ENCODE results near the gene HSPBP1. TPM values are rescaled to one million over a fixed set of nuclear protein-coding genes. Genes with fewer than 3 reads are reported as not detected.

The HSPBP1 gene
- total RNA-seq, 1 experiment from 2014 or later = 65.2 TPM

DNA sequence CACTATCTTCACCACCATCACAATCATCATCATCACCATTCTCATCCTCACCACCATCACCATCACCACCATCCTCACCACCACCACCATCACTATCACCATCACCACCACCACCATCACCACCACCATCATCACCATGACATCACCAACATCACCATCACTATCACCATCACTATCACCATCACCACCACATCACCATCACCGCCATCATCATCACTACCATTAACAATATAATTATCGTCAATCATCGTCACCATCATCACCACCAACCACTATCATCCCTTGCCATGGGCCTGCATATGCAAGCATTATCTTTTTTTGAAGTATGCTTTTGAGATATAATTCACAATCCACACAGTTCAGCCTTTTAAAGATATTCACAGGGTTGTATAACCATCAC is 13.5 kb downstream of the HSPBP1 start:
- H3K9me3 Mint-ChIP-seq = peaks cover 16% of the 10 kb centered on the region
- ChIA-PET CTCF (no interaction called here), POLR2A (no interaction called here)
- no peak overlapping the region for H3K27ac Mint-ChIP-seq
- TF ChIP-seq, protein P1, sequence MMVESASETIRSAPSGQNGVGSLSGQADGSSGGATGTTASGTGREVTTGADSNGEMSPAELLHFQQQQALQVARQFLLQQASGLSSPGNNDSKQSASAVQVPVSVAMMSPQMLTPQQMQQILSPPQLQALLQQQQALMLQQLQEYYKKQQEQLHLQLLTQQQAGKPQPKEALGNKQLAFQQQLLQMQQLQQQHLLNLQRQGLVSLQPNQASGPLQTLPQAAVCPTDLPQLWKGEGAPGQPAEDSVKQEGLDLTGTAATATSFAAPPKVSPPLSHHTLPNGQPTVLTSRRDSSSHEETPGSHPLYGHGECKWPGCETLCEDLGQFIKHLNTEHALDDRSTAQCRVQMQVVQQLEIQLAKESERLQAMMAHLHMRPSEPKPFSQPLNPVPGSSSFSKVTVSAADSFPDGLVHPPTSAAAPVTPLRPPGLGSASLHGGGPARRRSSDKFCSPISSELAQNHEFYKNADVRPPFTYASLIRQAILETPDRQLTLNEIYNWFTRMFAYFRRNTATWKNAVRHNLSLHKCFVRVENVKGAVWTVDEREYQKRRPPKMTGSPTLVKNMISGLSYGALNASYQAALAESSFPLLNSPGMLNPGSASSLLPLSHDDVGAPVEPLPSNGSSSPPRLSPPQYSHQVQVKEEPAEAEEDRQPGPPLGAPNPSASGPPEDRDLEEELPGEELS (CRISPR knock-in tag; IDR thresholded peaks at IDR 0.05) = no peak
- TF ChIP-seq ZNF138 (CRISPR knock-in tag; conservative IDR thresholded peaks at IDR 0.05) (no peak), CREB1 (CRISPR knock-in tag; IDR thresholded peaks at IDR 0.05) (no peak), ZNF671 (CRISPR knock-in tag; IDR thresholded peaks at IDR 0.05) (no peak), PRRX2 (CRISPR knock-in tag; IDR thresholded peaks at IDR 0.05) (no peak), NFE2L1 (CRISPR knock-in tag; IDR thresholded peaks at IDR 0.05) (0 out of 2 replicates have a peak, but pooled peaks have one; percentile 28)
- TF ChIP-seq, protein P2, sequence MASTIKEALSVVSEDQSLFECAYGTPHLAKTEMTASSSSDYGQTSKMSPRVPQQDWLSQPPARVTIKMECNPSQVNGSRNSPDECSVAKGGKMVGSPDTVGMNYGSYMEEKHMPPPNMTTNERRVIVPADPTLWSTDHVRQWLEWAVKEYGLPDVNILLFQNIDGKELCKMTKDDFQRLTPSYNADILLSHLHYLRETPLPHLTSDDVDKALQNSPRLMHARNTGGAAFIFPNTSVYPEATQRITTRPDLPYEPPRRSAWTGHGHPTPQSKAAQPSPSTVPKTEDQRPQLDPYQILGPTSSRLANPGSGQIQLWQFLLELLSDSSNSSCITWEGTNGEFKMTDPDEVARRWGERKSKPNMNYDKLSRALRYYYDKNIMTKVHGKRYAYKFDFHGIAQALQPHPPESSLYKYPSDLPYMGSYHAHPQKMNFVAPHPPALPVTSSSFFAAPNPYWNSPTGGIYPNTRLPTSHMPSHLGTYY (CRISPR knock-in tag; IDR thresholded peaks at IDR 0.05) = no peak
- TF ChIP-seq, protein P3, sequence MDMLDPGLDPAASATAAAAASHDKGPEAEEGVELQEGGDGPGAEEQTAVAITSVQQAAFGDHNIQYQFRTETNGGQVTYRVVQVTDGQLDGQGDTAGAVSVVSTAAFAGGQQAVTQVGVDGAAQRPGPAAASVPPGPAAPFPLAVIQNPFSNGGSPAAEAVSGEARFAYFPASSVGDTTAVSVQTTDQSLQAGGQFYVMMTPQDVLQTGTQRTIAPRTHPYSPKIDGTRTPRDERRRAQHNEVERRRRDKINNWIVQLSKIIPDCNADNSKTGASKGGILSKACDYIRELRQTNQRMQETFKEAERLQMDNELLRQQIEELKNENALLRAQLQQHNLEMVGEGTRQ (CRISPR knock-in tag; IDR thresholded peaks at IDR 0.05) = no peak
- ATAC-seq (no peak), DNase-seq (ENCODE audit: low spot score) (no peak)
- peaks cover 13% of the 10 kb centered on the region for H3K36me3 Mint-ChIP-seq
- 0 out of 2 replicates have a peak, but pooled peaks cover 3% of the 10 kb centered on the region for H3K4me1 Mint-ChIP-seq
- no peaks in the 10 kb centered on the region for H3K27me3 Mint-ChIP-seq (ENCODE audit: low read depth)
- no peak overlapping the region for H3K4me3 Mint-ChIP-seq

DNA sequence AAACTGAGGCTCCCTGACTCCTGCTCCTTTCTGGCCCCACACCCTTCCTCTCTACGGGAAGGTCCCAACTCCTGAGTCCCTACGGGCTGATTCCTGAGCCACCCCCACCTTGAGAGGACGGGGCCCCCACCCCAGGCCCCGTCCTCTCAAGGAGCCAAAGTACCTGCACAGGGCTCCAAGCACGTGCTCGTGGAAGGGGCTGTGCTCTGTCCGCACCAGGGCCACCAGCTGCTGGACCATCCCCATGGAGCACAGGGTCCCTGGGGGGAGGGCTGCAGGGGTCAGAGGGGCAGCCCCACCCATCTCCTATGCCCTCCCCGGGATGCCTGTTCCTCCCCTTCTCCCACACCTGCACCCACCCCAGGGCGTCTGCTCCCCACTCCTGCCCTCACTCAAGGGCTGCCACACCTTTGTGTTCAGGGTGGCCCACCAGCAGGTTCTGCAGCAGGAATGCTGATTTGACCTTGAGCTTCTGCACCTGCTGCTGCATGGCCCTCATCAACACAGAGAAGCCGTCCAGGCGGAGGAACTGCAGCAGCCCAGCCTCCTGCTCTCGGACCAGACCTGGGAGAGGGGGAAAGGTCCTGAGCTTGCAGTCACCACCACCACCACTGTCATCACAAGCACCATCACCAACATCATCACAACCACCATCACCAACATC is 14.1 kb downstream of the HSPBP1 start:
- Mint-ChIP-seq H3K27me3 (ENCODE audit: low read depth) (no peaks in the 10 kb centered on the region), H3K4me1 (0 out of 2 replicates have a peak, but pooled peaks cover 3% of the 10 kb centered on the region), H3K27ac (no peak overlapping the region), H3K4me3 (no peak overlapping the region), H3K9me3 (peaks cover 16% of the 10 kb centered on the region), H3K36me3 (peaks cover 13% of the 10 kb centered on the region)
- CTCF ChIA-PET = no interaction called here
- DNase-seq (ENCODE audit: low spot score) (no peak), ATAC-seq (no peak)
- POLR2A ChIA-PET = interaction anchor here (0.6 kb wide), 1 partner anchor 55 kb away, joined by 3 read pairs; no protein-coding TSS in a partner anchor
- no peak for TF ChIP-seq ESRRA (CRISPR knock-in tag; IDR thresholded peaks at IDR 0.05; ENCODE audit: borderline replicate concordance)
- no peak for TF ChIP-seq CREM (CRISPR knock-in tag; IDR thresholded peaks at IDR 0.05)
- no peak for TF ChIP-seq GRHL2 (CRISPR knock-in tag; IDR thresholded peaks at IDR 0.05; ENCODE audit: insufficient replicate concordance, severe bottlenecking)
- TF ChIP-seq ZNF263 (CRISPR knock-in tag; IDR thresholded peaks at IDR 0.05; ENCODE audit: low read depth) = no peak
- TF ChIP-seq, protein P4, sequence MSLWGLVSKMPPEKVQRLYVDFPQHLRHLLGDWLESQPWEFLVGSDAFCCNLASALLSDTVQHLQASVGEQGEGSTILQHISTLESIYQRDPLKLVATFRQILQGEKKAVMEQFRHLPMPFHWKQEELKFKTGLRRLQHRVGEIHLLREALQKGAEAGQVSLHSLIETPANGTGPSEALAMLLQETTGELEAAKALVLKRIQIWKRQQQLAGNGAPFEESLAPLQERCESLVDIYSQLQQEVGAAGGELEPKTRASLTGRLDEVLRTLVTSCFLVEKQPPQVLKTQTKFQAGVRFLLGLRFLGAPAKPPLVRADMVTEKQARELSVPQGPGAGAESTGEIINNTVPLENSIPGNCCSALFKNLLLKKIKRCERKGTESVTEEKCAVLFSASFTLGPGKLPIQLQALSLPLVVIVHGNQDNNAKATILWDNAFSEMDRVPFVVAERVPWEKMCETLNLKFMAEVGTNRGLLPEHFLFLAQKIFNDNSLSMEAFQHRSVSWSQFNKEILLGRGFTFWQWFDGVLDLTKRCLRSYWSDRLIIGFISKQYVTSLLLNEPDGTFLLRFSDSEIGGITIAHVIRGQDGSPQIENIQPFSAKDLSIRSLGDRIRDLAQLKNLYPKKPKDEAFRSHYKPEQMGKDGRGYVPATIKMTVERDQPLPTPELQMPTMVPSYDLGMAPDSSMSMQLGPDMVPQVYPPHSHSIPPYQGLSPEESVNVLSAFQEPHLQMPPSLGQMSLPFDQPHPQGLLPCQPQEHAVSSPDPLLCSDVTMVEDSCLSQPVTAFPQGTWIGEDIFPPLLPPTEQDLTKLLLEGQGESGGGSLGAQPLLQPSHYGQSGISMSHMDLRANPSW (CRISPR knock-in tag; conservative IDR thresholded peaks at IDR 0.05; ENCODE audit: low read depth) = no peak
- no peak for TF ChIP-seq RELA (CRISPR knock-in tag; IDR thresholded peaks at IDR 0.05; ENCODE audit: borderline replicate concordance)
- TF ChIP-seq GTF2I (CRISPR knock-in tag; conservative IDR thresholded peaks at IDR 0.05) = no peak
- TF ChIP-seq, protein P5, sequence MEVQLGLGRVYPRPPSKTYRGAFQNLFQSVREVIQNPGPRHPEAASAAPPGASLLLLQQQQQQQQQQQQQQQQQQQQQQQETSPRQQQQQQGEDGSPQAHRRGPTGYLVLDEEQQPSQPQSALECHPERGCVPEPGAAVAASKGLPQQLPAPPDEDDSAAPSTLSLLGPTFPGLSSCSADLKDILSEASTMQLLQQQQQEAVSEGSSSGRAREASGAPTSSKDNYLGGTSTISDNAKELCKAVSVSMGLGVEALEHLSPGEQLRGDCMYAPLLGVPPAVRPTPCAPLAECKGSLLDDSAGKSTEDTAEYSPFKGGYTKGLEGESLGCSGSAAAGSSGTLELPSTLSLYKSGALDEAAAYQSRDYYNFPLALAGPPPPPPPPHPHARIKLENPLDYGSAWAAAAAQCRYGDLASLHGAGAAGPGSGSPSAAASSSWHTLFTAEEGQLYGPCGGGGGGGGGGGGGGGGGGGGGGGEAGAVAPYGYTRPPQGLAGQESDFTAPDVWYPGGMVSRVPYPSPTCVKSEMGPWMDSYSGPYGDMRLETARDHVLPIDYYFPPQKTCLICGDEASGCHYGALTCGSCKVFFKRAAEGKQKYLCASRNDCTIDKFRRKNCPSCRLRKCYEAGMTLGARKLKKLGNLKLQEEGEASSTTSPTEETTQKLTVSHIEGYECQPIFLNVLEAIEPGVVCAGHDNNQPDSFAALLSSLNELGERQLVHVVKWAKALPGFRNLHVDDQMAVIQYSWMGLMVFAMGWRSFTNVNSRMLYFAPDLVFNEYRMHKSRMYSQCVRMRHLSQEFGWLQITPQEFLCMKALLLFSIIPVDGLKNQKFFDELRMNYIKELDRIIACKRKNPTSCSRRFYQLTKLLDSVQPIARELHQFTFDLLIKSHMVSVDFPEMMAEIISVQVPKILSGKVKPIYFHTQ (CRISPR knock-in tag; IDR thresholded peaks at IDR 0.05) = no peak
- TF ChIP-seq, protein P6, sequence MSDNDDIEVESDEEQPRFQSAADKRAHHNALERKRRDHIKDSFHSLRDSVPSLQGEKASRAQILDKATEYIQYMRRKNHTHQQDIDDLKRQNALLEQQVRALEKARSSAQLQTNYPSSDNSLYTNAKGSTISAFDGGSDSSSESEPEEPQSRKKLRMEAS (CRISPR knock-in tag; IDR thresholded peaks at IDR 0.05) = no peak
- TF ChIP-seq, protein P7, sequence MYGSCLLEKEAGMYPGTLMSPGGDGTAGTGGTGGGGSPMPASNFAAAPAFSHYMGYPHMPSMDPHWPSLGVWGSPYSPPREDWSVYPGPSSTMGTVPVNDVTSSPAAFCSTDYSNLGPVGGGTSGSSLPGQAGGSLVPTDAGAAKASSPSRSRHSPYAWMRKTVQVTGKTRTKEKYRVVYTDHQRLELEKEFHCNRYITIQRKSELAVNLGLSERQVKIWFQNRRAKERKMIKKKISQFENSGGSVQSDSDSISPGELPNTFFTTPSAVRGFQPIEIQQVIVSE (CRISPR knock-in tag; IDR thresholded peaks at IDR 0.05; ENCODE audit: borderline replicate concordance) = no peak
- no peak for TF ChIP-seq FOXJ3 (CRISPR knock-in tag; IDR thresholded peaks at IDR 0.05; ENCODE audit: borderline replicate concordance)
